Uterus (tissue), 4 donors: Measurements from ENCODE around the gene CACNA1C. TPM values are rescaled to one million over a fixed set of nuclear protein-coding genes. Genes with fewer than 3 reads are reported as not detected.

Experiments
- DNase-seq, 2 donors: peaks; one replicate each; pipeline ENCODE4 v3.0.0-alpha.2; 2019 to 2020
- H3K27ac ChIP-seq, 2 donors: fragments of 200-600 bp; sonication (generic); 1 replicate in 1 of 2; 2 replicates in 1 of 2; pipeline ENCODE4 v1.5.1; 2016 to 2018
- H3K27me3 ChIP-seq, 2 donors: fragments of 200-600 bp; sonication (generic); one replicate each; pipeline ENCODE4 v1.5.1; 2018 to 2019; ENCODE audit warnings: control low read depth in 1 of 2
- H3K36me3 ChIP-seq, 2 donors: fragments of 200-600 bp; sonication (generic); one replicate each; pipeline ENCODE4 v1.5.1; 2019; ENCODE audit warnings: control low read depth in 1 of 2
- H3K4me1 ChIP-seq, 2 donors: fragments of 200-600 bp; sonication (generic); one replicate each; pipeline ENCODE4 v1.5.1; 2018 to 2019; ENCODE audit warnings: control low read depth in 1 of 2
- H3K4me3 ChIP-seq, 2 donors: fragments of 200-600 bp; sonication (generic); 1 replicate in 1 of 2; 2 replicates in 1 of 2; pipeline ENCODE4 v1.5.1; 2018 to 2019; ENCODE audit warnings: mild to moderate bottlenecking in 1 of 2
- H3K9me3 ChIP-seq, 2 donors: fragments of 200-600 bp; sonication (generic); one replicate each; pipeline ENCODE4 v1.5.1; 2019; ENCODE audit warnings: control low read depth in 1 of 2
- POLR2A ChIP-seq, 2 donors: fragments of 450-650 bp; IDR thresholded peaks; one replicate each; pipeline ENCODE4 v1.6.1; 2016; ENCODE audit warnings: antibody characterized with exemption in 2 of 2, mild to moderate bottlenecking in 1 of 2, moderate library complexity in 1 of 2
- intact Hi-C: fragments of 100-400 bp; cut with DNase I; formaldehyde crosslinking; loops from one replicate; pipeline ENCODE4 v1.15.1; 2023; ENCODE audit warnings: low total_unique reads
- total RNA-seq, 4 donors: library from RNA; depleted of rRNA in 3 of 4; stranded (reverse); fragments of >200 nt in 3 of 4; gene quantifications; one replicate each; pipeline versions ENCODE4 v1.1.0 to v1.2.4, GENCODE V29; 2014 to 2023
- TF ChIP-seq, protein P1 (sequence below), 4 experiments: fragments of 200-600 bp in 2 of 4; fragments of 450-650 bp in 2 of 4; sonication (generic) in 2 of 4; IDR thresholded peaks; one replicate each; pipeline ENCODE4 v1.5.1; 2016 to 2019; ENCODE audit warnings: antibody characterized with exemption in 4 of 4, mild to moderate bottlenecking in 2 of 4, moderate library complexity in 1 of 4
- donor health status: DM: yes; HTN: yes; CAD: no.

CACNA1C gene
- total RNA-seq, 4 donors from 2014 or later: 15.9 to 121 (median 32.1) TPM

DNA sequence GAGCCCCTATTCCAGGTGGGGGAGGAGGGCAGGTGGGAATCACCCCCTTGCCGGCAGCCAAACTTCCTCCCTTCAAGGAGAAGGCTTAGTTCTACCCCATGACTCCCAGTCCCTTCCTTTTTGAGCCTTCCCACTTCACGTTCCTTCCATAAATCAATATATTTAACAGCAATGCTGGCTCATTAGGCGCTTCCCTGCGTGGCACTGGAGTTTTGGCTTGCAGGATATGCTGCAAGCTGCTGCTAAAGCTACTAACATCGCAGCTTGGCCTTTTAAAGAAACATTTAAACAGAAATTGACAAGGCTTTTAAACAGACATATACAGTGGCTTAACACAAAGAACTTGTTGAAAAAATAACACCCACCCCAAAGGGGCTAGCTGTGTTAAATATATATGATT lies 434.0 kb downstream of the CACNA1C start:
- no peaks in the 10 kb centered on the region for H3K9me3 ChIP-seq
- no peak for DNase-seq
- H3K36me3 ChIP-seq: no peaks in the 10 kb centered on the region
- H3K27ac ChIP-seq: no peak overlapping the region
- intact Hi-C loops: no loop called here
- no peaks in the 10 kb centered on the region for H3K27me3 ChIP-seq
- no peak for TF ChIP-seq POLR2A (IDR thresholded peaks at IDR 0.05)
- TF ChIP-seq, protein P1, sequence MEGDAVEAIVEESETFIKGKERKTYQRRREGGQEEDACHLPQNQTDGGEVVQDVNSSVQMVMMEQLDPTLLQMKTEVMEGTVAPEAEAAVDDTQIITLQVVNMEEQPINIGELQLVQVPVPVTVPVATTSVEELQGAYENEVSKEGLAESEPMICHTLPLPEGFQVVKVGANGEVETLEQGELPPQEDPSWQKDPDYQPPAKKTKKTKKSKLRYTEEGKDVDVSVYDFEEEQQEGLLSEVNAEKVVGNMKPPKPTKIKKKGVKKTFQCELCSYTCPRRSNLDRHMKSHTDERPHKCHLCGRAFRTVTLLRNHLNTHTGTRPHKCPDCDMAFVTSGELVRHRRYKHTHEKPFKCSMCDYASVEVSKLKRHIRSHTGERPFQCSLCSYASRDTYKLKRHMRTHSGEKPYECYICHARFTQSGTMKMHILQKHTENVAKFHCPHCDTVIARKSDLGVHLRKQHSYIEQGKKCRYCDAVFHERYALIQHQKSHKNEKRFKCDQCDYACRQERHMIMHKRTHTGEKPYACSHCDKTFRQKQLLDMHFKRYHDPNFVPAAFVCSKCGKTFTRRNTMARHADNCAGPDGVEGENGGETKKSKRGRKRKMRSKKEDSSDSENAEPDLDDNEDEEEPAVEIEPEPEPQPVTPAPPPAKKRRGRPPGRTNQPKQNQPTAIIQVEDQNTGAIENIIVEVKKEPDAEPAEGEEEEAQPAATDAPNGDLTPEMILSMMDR (IDR thresholded peaks at IDR 0.05): no peak
- H3K4me3 ChIP-seq: no peak overlapping the region
- no peaks in the 10 kb centered on the region for H3K4me1 ChIP-seq

DNA sequence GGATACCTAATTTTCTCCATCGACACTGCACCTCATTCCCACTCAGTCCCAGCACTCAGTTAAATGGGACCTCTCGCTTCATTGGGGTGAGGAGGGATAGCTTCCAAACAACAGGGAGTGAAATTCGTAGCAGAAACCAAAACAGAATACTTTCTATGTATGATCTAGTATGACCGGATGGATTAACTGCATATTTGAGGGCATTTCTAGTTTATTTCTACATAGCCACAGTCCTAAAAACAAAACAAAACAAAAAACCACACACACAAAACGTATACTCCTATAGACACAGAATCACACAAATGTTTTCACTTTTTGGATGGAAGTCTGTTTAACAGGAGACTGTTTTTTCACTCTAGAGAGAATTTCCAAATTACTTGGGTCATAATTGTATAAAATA lies 434.5 kb downstream of the CACNA1C start:
- intact Hi-C loops: no loop called here
- Histone ChIP-seq H3K4me1 (no peaks in the 10 kb centered on the region), H3K4me3 (no peak overlapping the region), H3K27ac (no peak overlapping the region), H3K27me3 (no peaks in the 10 kb centered on the region), H3K36me3 (no peaks in the 10 kb centered on the region), H3K9me3 (no peaks in the 10 kb centered on the region)
- TF ChIP-seq POLR2A (IDR thresholded peaks at IDR 0.05): no peak
- TF ChIP-seq, protein P1 (IDR thresholded peaks at IDR 0.05): no peak
- DNase-seq: no peak

DNA sequence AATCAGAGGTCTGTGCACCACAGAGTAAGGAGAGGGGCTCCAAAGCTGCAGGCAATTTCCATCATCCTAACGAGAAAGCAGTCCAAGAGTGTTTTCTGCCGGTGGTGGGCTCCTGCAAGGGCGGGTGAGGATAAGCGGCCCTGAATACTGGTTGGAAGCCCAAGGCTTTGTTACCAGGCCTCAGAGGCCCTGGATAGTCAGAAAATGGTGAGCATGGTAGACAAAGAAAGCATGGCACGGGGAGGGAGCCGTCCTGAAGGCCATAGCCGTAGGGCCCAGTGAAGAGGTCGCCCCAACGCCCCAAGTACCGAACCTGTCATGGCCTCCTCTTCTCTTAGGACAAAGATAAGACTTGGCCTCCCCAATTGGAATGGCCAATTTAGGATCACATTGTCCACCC lies 435.3 kb downstream of the CACNA1C start:
- no peak for DNase-seq
- Histone ChIP-seq H3K4me1 (no peaks in the 10 kb centered on the region), H3K4me3 (no peak overlapping the region), H3K36me3 (no peaks in the 10 kb centered on the region), H3K27me3 (no peaks in the 10 kb centered on the region), H3K9me3 (no peaks in the 10 kb centered on the region), H3K27ac (no peak overlapping the region)
- intact Hi-C loops: no loop called here
- TF ChIP-seq, protein P1 (IDR thresholded peaks at IDR 0.05): no peak
- TF ChIP-seq POLR2A (IDR thresholded peaks at IDR 0.05): no peak

DNA sequence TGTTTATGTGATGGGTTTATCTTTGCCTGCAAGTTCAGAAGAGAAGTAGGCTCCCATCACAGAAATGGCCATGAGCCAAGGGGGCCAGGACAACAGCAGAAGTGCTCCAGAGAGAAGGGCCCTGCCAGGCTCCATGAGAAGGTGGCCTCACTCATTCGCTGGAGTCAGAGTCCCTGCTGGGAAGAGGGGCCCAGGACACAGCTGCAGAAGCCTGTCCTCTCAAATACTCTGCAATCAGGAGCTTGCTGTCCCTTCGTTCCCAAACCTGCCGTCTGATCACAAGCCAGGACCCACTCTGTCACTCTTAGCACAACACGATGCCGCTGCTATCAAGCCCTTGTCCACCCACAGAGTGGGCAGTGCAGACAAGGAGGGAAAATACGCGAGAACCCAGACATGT lies 435.8 kb downstream of the CACNA1C start:
- Histone ChIP-seq H3K36me3 (no peaks in the 10 kb centered on the region), H3K4me1 (no peaks in the 10 kb centered on the region), H3K27ac (no peak overlapping the region), H3K4me3 (no peak overlapping the region), H3K27me3 (no peaks in the 10 kb centered on the region), H3K9me3 (no peaks in the 10 kb centered on the region)
- intact Hi-C loops: no loop called here
- no peak for DNase-seq
- TF ChIP-seq, protein P1 (IDR thresholded peaks at IDR 0.05): no peak
- no peak for TF ChIP-seq POLR2A (IDR thresholded peaks at IDR 0.05)

DNA sequence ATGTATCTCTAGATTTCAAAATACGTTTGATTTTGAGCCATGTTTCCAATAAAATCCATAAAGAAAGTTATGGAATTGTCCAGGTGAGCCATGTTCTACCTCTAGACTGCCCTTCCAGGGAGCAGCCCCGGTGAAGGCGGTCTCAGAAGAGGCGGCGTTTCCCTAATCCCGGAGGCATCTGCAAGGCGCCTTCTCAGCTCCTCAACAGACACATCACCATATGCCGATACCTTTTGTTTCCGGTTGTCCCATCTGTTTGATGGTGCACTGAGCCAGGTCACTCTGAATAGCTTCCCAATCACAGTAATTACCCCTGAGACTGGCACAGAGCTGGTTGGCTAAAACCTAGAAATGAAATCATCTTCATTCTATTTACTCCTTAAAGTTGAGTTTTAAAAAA lies 436.5 kb downstream of the CACNA1C start:
- intact Hi-C loops: no loop called here

More for the DNA sequence above, 436.5 kb downstream of the CACNA1C start:
- Histone ChIP-seq H3K27ac (no peak overlapping the region), H3K36me3 (no peaks in the 10 kb centered on the region), H3K4me3 (no peak overlapping the region), H3K9me3 (no peaks in the 10 kb centered on the region), H3K27me3 (no peaks in the 10 kb centered on the region), H3K4me1 (peaks cover 0 to 3% of the 10 kb centered on the region in 2 donors)
- TF ChIP-seq POLR2A (IDR thresholded peaks at IDR 0.05): no peak
- TF ChIP-seq, protein P1 (IDR thresholded peaks at IDR 0.05): no peak
- DNase-seq: no peak
